Uterus (tissue), 4 donors: ENCODE results near the gene GBP4. TPM values are rescaled to one million over a fixed set of nuclear protein-coding genes. Genes with fewer than 3 reads are reported as not detected.

Source experiments
- DNase-seq, 2 donors: peaks; one replicate each; pipeline ENCODE4 v3.0.0-alpha.2; 2019 to 2020
- H3K27ac ChIP-seq, 2 donors: fragments of 200-600 bp; sonication (generic); 1 replicate in 1 of 2; 2 replicates in 1 of 2; pipeline ENCODE4 v1.5.1; 2016 to 2018
- H3K27me3 ChIP-seq, 2 donors: fragments of 200-600 bp; sonication (generic); one replicate each; pipeline ENCODE4 v1.5.1; 2018 to 2019; ENCODE audit warnings: control low read depth in 1 of 2
- H3K36me3 ChIP-seq, 2 donors: fragments of 200-600 bp; sonication (generic); one replicate each; pipeline ENCODE4 v1.5.1; 2019; ENCODE audit warnings: control low read depth in 1 of 2
- H3K4me1 ChIP-seq, 2 donors: fragments of 200-600 bp; sonication (generic); one replicate each; pipeline ENCODE4 v1.5.1; 2018 to 2019; ENCODE audit warnings: control low read depth in 1 of 2
- H3K4me3 ChIP-seq, 2 donors: fragments of 200-600 bp; sonication (generic); 1 replicate in 1 of 2; 2 replicates in 1 of 2; pipeline ENCODE4 v1.5.1; 2018 to 2019; ENCODE audit warnings: mild to moderate bottlenecking in 1 of 2
- H3K9me3 ChIP-seq, 2 donors: fragments of 200-600 bp; sonication (generic); one replicate each; pipeline ENCODE4 v1.5.1; 2019; ENCODE audit warnings: control low read depth in 1 of 2
- CTCF ChIP-seq, 4 experiments: fragments of 200-600 bp in 2 of 4; fragments of 450-650 bp in 2 of 4; sonication (generic) in 2 of 4; IDR thresholded peaks; one replicate each; pipeline ENCODE4 v1.5.1; 2016 to 2019; ENCODE audit warnings: antibody characterized with exemption in 4 of 4, mild to moderate bottlenecking in 2 of 4, moderate library complexity in 1 of 4
- POLR2A ChIP-seq, 2 donors: fragments of 450-650 bp; IDR thresholded peaks; one replicate each; pipeline ENCODE4 v1.6.1; 2016; ENCODE audit warnings: antibody characterized with exemption in 2 of 2, mild to moderate bottlenecking in 1 of 2, moderate library complexity in 1 of 2
- intact Hi-C: fragments of 100-400 bp; cut with DNase I; formaldehyde crosslinking; loops from one replicate; pipeline ENCODE4 v1.15.1; 2023; ENCODE audit warnings: low total_unique reads
- total RNA-seq, 4 donors: library from RNA; depleted of rRNA in 3 of 4; stranded (reverse); fragments of >200 nt in 3 of 4; gene quantifications; one replicate each; pipeline versions ENCODE4 v1.1.0 to v1.2.4, GENCODE V29; 2014 to 2023
- donor health status: DM: yes; HTN: yes; CAD: no.

GBP4 gene
- total RNA-seq, 4 donors from 2014 or later: 11.1 to 99.4 (median 18.3) TPM

GRCh38 chr1:89179343-89179742, 19.4 kb downstream of the GBP4 start:
- Histone ChIP-seq H3K36me3 (no peaks in the 10 kb centered on the region), H3K9me3 (no peaks in the 10 kb centered on the region), H3K4me3 (no peak overlapping the region), H3K27me3 (no peaks in the 10 kb centered on the region), H3K27ac (no peak overlapping the region), H3K4me1 (no peaks in the 10 kb centered on the region)
- DNase-seq: no peak
- intact Hi-C loops: no loop called here
- TF ChIP-seq POLR2A (IDR thresholded peaks at IDR 0.05): no peak
- TF ChIP-seq CTCF (IDR thresholded peaks at IDR 0.05): no peak

DNA sequence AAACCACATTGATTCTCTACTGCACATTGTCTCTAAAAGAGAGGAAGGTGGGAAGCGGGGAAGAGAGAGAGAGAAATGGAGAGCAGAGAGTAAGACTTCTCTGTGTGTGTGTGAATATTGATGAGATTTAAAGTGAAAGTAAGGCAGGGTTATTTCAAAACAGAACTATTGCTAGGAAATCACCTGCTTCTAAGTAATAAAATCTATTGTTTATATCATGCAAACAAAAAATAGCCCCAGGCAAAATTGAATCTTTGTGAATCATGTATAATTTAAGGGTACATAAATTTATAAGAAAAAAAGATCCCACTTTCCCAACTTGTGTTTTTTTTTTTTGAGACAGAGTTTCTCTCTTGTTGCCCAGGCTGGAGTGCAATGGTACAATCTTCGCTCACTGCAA, 21.8 kb downstream of the GBP4 start:
- no peaks in the 10 kb centered on the region for H3K9me3 ChIP-seq
- no peaks in the 10 kb centered on the region for H3K27me3 ChIP-seq
- H3K36me3 ChIP-seq: no peaks in the 10 kb centered on the region
- DNase-seq: no peak
- no peaks in the 10 kb centered on the region for H3K4me1 ChIP-seq
- no peak overlapping the region for H3K4me3 ChIP-seq
- intact Hi-C loops: no loop called here
- no peak overlapping the region for H3K27ac ChIP-seq
- TF ChIP-seq CTCF (IDR thresholded peaks at IDR 0.05) (no peak), POLR2A (IDR thresholded peaks at IDR 0.05) (no peak)

DNA sequence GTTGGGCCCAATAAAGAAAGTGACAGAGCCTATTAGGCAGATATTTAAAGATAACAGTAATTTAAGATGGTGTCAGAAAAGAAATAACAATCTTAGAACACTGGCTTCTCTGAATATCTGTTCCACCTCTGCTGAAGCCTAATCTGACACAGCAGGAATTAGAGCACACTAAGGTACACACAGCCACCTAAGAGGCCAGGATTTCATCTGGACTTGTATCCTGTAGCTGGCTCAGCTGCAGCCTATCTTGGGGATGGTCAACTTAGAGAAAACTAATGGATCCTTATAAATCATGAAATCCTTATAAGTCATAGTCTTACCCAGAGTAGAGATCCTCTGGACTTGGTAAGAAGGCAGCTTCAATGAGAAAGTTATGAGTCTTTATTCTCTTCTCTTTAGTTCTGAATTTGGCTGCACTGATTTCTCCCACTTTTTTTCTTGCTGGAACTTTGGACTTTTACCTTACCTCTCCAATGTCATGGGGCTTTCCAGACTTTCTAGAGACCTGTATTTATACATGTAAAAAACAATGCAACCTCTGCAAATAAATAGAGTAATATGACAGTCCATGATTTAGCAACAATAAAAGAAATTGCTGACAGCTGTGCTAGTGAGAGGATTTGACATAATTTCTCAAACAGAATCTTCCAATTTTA, 23.0 kb downstream of the GBP4 start, which contains the start of gene GBP7:
Gene GBP7, minus strand, starts transcription at position 403 of the 656 bp plus-strand sequence. CDS start 4,068 bp downstream, outside the sequence.
- Histone ChIP-seq H3K36me3 (no peaks in the 10 kb centered on the region), H3K9me3 (no peaks in the 10 kb centered on the region), H3K27me3 (no peaks in the 10 kb centered on the region), H3K27ac (no peak within 1 kb of the TSS), H3K4me1 (no peaks in the 10 kb centered on the region), H3K4me3 (no peak within 1 kb of the TSS)
- no peak for DNase-seq
- TF ChIP-seq CTCF (IDR thresholded peaks at IDR 0.05): no peak
- TF ChIP-seq POLR2A (IDR thresholded peaks at IDR 0.05): no peak
- intact Hi-C loops: no loop called here

- Histone ChIP-seq H3K27ac (no peak overlapping the region), H3K36me3 (no peaks in the 10 kb centered on the region), H3K27me3 (no peaks in the 10 kb centered on the region), H3K4me3 (no peak overlapping the region), H3K9me3 (no peaks in the 10 kb centered on the region), H3K4me1 (no peaks in the 10 kb centered on the region)
- no peak for DNase-seq
- intact Hi-C loops: no loop called here
- TF ChIP-seq POLR2A (IDR thresholded peaks at IDR 0.05) (no peak), CTCF (IDR thresholded peaks at IDR 0.05) (no peak)
Measured at GRCh38 chr1:89174491-89174890, 24.3 kb downstream of the GBP4 start.

GRCh38 chr1:89172468-89173143, 26.1 kb downstream of the GBP4 start:
- H3K27me3 ChIP-seq: no peaks in the 10 kb centered on the region
- no peak overlapping the region for H3K4me3 ChIP-seq
- TF ChIP-seq CTCF (IDR thresholded peaks at IDR 0.05): no peak
- TF ChIP-seq POLR2A (IDR thresholded peaks at IDR 0.05): no peak
- no peak overlapping the region for H3K27ac ChIP-seq
- H3K36me3 ChIP-seq: no peaks in the 10 kb centered on the region
- no peak for DNase-seq
- no peaks in the 10 kb centered on the region for H3K9me3 ChIP-seq
- intact Hi-C loops: no loop called here
- H3K4me1 ChIP-seq: no peaks in the 10 kb centered on the region
